NCI-H2081 (cell line): Measurements from ENCODE around the gene EVA1B.

Experiments
- DNase-seq, 2 experiments: peaks; one replicate each; lab custom pipeline; 2025; lab: John Stamatoyannopoulos, UW

EVA1B gene

GRCh38 chr1:36320291-36320761 is 3.1 kb downstream of the EVA1B start:
- no peak for DNase-seq

DNA sequence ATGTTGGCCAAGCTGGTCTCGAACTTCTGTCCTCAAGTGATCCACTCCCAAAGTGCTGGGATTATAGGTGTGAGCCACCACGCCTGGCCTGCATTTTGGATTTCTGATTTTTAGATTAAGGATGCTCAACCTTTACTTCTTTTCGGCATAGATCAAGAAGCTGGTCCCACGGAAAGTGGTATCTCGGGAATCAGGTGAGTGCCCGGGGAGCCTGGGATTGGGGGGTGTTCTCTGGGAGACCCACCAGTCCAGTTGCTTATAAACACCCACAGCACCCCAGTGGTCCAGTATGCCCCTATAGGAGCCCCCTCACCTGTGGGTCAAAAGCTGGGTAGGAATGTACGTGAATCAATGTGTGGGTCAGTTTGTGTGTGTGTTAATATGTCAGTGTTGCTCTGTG is 14.0 kb downstream of the EVA1B start:
- DNase-seq = no peak

GRCh38 chr1:36307601-36308330 is 15.7 kb downstream of the EVA1B start:
- no peak for DNase-seq

DNA sequence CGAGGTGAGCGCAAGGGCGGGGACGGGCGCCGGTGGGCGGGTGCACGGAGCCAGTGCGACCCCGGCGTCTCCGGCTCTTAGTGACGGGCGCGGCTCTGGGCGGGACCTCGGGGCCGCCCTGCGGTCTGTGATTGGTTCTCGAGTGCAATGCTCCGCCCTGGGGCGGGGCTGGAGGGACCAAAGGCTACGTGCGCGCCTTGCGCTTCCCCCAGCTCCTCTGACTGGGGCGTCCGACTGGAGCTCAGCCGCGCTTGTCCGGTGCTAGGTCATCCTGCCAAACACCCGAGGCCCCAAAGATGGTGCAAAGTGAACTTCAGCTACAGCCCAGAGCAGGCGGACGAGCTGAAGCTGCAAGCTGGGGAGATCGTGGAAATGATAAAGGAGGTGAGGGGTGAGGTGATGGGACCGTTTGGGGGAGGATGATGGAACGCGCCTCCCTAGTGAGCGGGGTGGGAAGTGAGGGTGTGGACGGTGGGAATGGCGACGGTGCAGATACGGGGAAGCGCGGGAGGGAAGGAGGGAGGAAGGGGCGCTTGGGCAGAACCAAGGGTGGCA is 16.5 kb downstream of the EVA1B start:
- DNase-seq = peak; percentile 97 to 98

GRCh38 chr1:36306210-36306901 is 17.1 kb downstream of the EVA1B start, which contains the start of gene SH3D21:
Gene SH3D21 (plus strand): TSS chr1:36306368. CDS start chr1:36306421, 53 bp downstream.
- peak; percentile 63 to 75 for DNase-seq

DNA sequence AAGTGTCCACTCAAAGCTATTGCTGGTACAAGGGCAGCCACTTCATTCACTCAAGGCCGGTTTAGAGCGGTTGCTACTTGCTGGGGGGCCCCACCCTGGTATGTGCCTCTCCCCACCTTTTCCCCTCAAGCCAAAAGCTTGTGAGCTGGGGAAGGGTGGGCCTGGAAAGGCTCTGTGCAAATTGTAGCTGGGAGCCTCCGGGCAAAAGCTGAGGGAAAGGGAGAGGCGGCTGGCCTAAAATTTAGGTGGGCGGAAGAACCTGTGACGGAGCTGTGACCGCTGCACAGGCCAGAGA is 17.6 kb downstream of the EVA1B start:
- no peak for DNase-seq

- DNase-seq = no peak
These were observed 18.2 kb downstream of the EVA1B start for GRCh38 chr1:36304970-36305914.

DNA sequence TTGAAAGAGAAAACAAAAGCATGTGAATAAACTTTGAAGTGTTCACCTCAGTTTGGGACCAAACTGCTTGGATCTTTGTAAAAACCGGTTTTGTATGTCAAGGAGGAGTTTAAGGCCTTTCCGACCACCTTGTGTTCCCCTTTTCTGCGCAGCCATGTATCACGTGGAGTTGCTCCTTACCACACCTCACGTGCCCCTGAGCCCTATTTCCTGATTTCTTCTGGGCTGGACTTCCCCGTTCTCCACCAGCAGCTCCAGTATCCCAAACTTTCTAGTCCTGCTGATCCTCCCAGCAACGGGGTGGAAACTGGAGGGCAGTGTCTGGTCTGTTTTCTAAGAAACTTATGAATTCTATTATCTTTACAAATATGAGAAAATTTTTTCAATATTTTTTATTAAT is 18.9 kb downstream of the EVA1B start:
- no peak for DNase-seq

DNA sequence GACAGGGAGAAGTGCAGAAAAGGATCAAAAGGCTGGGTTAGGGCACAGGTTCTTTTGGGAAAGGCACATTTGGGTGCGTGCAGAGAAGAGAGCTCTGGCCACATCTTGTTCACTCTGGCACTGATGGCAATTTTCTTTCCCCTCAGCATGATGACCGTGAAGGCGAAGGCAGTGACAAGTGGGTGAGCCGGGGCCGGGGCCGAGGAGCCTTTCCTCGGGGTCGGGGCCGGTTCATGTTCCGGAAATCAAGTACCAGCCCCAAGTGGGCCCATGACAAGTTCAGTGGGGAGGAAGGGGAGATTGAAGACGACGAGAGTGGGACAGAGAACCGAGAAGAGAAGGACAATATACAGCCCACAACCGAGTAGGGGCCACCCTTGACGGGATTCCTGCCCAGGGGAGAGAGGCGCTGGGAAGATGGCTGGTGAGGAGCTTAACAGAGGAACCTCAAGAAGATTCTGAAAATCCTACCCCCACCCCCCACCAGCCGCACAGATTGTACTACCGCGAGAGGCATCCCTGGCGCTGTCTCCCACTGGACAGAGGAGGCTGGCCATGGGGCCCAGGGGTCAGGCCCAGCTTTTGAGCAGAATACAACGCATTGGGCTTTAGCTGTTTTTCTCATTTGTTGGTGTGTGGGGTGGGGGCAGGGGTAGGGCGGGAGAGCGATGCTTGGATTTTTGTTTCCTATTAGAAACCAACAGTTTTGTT is 19.6 kb downstream of the EVA1B start:
- no peak for DNase-seq

GRCh38 chr1:36303244-36303643 is 20.2 kb downstream of the EVA1B start:
- no peak for DNase-seq

DNA sequence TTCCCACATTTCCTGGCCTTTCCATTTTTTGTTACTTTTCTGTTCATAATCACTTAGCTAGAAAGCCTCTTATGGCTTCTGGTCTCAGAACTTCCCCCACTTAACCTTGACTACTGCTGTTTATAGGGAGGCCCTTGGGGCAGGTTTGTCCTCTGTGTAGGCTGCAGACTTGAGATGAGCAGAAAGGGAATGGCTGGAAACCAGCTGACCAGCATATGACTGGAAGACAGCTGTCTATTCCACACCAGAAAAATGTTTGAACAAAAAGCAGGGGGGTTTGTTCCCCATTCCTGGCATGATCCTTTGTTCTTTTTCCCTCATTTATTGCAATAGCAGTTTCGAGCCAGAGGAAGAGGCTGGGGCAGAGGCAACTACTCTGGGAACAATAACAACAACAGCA is 22.2 kb downstream of the EVA1B start:
- DNase-seq = no peak

GRCh38 chr1:36300526-36300925 is 22.9 kb downstream of the EVA1B start:
- DNase-seq = no peak

- DNase-seq = no peak
These were observed 24.8 kb downstream of the EVA1B start for GRCh38 chr1:36298640-36299039.

GRCh38 chr1:36297062-36297461 is 26.4 kb downstream of the EVA1B start:
- DNase-seq = no peak

- DNase-seq = no peak
These were observed 28.1 kb downstream of the EVA1B start for GRCh38 chr1:36295390-36295789.

- no peak for DNase-seq
These were observed 35.9 kb downstream of the EVA1B start for GRCh38 chr1:36287595-36287994.

DNA sequence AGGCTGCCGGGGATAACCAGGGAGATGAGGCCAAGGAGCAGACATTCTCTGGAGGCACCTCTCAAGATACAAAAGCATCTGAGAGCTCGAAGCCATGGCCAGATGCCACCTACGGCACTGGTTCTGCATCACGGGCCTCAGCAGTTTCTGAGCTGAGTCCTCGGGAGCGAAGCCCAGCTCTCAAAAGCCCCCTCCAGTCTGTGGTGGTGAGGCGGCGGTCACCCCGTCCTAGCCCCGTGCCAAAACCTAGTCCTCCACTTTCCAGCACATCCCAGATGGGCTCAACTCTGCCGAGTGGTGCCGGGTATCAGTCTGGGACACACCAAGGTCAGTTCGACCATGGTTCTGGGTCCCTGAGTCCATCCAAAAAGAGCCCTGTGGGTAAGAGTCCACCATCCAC is 36.6 kb downstream of the EVA1B start:
- no peak for DNase-seq

DNA sequence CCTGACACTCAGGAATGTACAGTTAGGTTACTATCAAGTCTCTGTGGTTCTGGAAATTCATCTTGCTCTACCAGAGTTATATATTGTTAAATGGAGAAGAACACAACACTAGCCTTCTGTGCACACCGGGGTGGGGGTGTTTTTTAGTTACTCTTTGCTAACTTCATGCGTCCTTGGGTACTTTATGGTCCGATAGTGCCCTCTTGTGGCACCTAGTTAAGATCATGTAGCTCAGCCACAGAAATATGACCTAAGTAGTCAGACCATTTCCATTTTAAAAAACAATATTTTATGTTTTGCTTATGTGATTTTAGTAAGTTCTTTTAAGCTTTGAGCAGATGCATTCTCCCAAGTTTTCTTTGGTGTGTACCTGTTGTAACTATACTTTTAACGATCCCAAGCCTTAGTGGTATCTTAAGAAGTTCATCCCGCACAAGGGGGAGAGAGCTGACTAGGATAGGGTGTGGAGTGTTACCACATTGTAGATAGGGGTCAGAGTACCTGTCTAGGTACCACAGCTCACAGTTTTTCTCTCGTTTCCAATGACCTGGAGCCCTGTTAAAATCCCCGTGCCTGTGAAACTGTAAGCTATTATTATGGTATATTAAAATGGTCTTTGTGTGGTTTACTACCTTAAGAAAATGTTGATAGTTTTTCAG is 37.9 kb downstream of the EVA1B start:
- peak; percentile 79 to 80 for DNase-seq

GRCh38 chr1:36284517-36284916 is 38.9 kb downstream of the EVA1B start:
- no peak for DNase-seq

DNA sequence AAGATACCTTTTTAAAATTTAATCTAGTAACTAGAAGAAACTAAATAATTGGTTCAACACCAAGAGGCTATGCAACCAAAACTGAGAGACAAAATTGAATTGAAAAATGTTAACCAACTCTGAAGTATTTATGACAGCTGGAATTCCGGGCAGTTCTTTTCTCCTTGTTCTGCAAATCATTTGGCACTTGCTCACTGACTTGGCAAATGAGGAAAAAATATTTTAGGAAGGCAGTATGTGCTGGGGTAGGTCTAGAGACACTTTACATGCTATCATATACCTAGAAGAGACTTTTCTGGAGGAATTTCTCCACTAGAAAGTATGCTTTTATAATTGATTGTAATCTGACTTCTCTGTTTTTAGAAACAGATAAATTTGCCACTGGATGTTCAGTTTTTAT is 39.4 kb downstream of the EVA1B start:
- DNase-seq = no peak

- DNase-seq = no peak
These were observed 43.6 kb downstream of the EVA1B start for GRCh38 chr1:36279789-36280296.
